ENCODE data around the gene AHCYL2. TPM values are rescaled to one million over a fixed set of nuclear protein-coding genes. Genes with fewer than 3 reads are reported as not detected.

The AHCYL2 gene
- polyA plus RNA-seq, 1 donor from 2014 or later = 39.9 TPM

GRCh38 chr7:129376076-129376777 lies 151.4 kb downstream of the AHCYL2 start:
- no peaks in the 10 kb centered on the region for H3F3A ChIP-seq (ENCODE audit: insufficient read depth, low read length, poor library complexity, severe bottlenecking)
- H3K9me2 ChIP-seq (ENCODE audit: insufficient read depth, low read length) = no peaks in the 10 kb centered on the region
- H3K27me3 ChIP-seq (ENCODE audit: insufficient read depth, low read depth, low read length) = no peaks in the 10 kb centered on the region
- TF ChIP-seq EP300 (conservative IDR thresholded peaks at IDR 0.05; ENCODE audit: poor library complexity, severe bottlenecking) (no peak), MXI1 (conservative IDR thresholded peaks at IDR 0.05; ENCODE audit: poor library complexity, severe bottlenecking) (no peak), REST (IDR thresholded peaks at IDR 0.05; ENCODE audit: borderline replicate concordance) (no peak), POLR2AphosphoS5 (IDR thresholded peaks at IDR 0.05) (no peak), EZH2 (IDR thresholded peaks at IDR 0.05; ENCODE audit: borderline replicate concordance, insufficient read depth, low read length, poor library complexity, severe bottlenecking) (no peak), RAD21 (conservative IDR thresholded peaks at IDR 0.05) (no peak), TAF1 (IDR thresholded peaks at IDR 0.05; ENCODE audit: low read depth) (no peak), CTCF (IDR thresholded peaks at IDR 0.05; ENCODE audit: poor library complexity, severe bottlenecking) (peak; percentile 48), SMC3 (conservative IDR thresholded peaks at IDR 0.05; ENCODE audit: poor library complexity) (peak; percentile 42)
- H3K4me3 ChIP-seq (ENCODE audit: low read length) = no peak overlapping the region
- no peaks in the 10 kb centered on the region for H3K9me3 ChIP-seq (ENCODE audit: low read length)
- no peak overlapping the region for H2AFZ ChIP-seq (ENCODE audit: low read depth, low read length)
- H3K79me2 ChIP-seq (replicated peaks; ENCODE audit: insufficient read depth, low read length) = no peaks in the 10 kb centered on the region
- H3K36me3 ChIP-seq (ENCODE audit: insufficient read depth, low read length) = no peaks in the 10 kb centered on the region
- H3K27ac ChIP-seq (ENCODE audit: low read length) = no peak overlapping the region
- H4K20me1 ChIP-seq (ENCODE audit: insufficient read depth) = no peaks in the 10 kb centered on the region
- no peak overlapping the region for H3K9ac ChIP-seq (ENCODE audit: low read length)
- H3K4me2 ChIP-seq (ENCODE audit: low read length) = no peak overlapping the region

- no peaks in the 10 kb centered on the region for H3F3A ChIP-seq (ENCODE audit: insufficient read depth, low read length, poor library complexity, severe bottlenecking)
These were observed 152.2 kb downstream of the AHCYL2 start for GRCh38 chr7:129376778-129377700.

More at GRCh38 chr7:129376778-129377700, 152.2 kb downstream of the AHCYL2 start:
- Histone ChIP-seq H3K9me2 (ENCODE audit: insufficient read depth, low read length) (no peaks in the 10 kb centered on the region), H3K9ac (ENCODE audit: low read length) (no peak overlapping the region), H3K9me3 (ENCODE audit: low read length) (no peaks in the 10 kb centered on the region), H4K20me1 (ENCODE audit: insufficient read depth) (no peaks in the 10 kb centered on the region), H3K36me3 (ENCODE audit: insufficient read depth, low read length) (no peaks in the 10 kb centered on the region), H3K79me2 (replicated peaks; ENCODE audit: insufficient read depth, low read length) (no peaks in the 10 kb centered on the region), H3K4me3 (ENCODE audit: low read length) (no peak overlapping the region), H2AFZ (ENCODE audit: low read depth, low read length) (no peak overlapping the region), H3K27ac (ENCODE audit: low read length) (no peak overlapping the region), H3K27me3 (ENCODE audit: insufficient read depth, low read depth, low read length) (no peaks in the 10 kb centered on the region), H3K4me2 (ENCODE audit: low read length) (no peak overlapping the region)
- TF ChIP-seq EZH2 (IDR thresholded peaks at IDR 0.05; ENCODE audit: borderline replicate concordance, insufficient read depth, low read length, poor library complexity, severe bottlenecking) (no peak), SMC3 (conservative IDR thresholded peaks at IDR 0.05; ENCODE audit: poor library complexity) (no peak)

All from neural cell (in vitro differentiated cells).